B cell (primary cell): Measurements from ENCODE around the gene CZIB.

Experiments used
- CTCF ChIP-seq: fragments of 200-600 bp; IDR thresholded peaks from one replicate; pipeline ENCODE4 v1.8.0; 2022; ENCODE audit warnings: antibody characterized with exemption, mild to moderate bottlenecking
- EZH2 ChIP-seq: IDR thresholded peaks from 2 replicates; pipeline ENCODE4 v1.6.1; 2012; ENCODE audit warnings: borderline replicate concordance, low read depth, mild to moderate bottlenecking, moderate library complexity, low read length; ENCODE audit not compliant: insufficient read depth, poor library complexity, severe bottlenecking

GRCh38 chr1:53270107-53270506, 49.7 kb upstream of the CZIB start:
- TF ChIP-seq CTCF: no peak
- no peak for TF ChIP-seq EZH2
